WTC11 (cell line): ENCODE measurements around the gene EIF5A2. TPM values are rescaled to one million over a fixed set of nuclear protein-coding genes. Genes with fewer than 3 reads are reported as not detected.
A peak's percentile ranks its signal among the peaks of the same experiment; 100 is the strongest.
"Not testable (repeated sequence)": the region's sequence is repeated elsewhere in the genome, so short reads cannot be mapped to it uniquely, and the experiment has no call there.

Source experiments
- ATAC-seq: fragments of 200-7000 bp; cut with Tn5 transposase; 2 replicates; pipeline ENCODE4 v1.10.0; 2021; ENCODE audit warnings: mild to moderate bottlenecking, moderate library complexity
- CTCF ChIA-PET: fragments of 300-600 bp; sonication (Branson Sonifier 250); formaldehyde crosslinking; loops from one replicate; lab custom pipeline; 2021; ENCODE audit warnings: antibody characterized with exemption; lab: Charles Lee
- POLR2A ChIA-PET: fragments of 350-600 bp; sonication (Branson Sonifier 250); formaldehyde crosslinking; loops from one replicate; lab custom pipeline; 2021; ENCODE audit warnings: antibody characterized with exemption; lab: Charles Lee
- DNase-seq: peaks from one replicate; pipeline ENCODE4 v3.0.0; 2021; ENCODE audit warnings: low spot score
- H3K27ac Mint-ChIP-seq: 2 replicates; pipeline ENCODE4 v1.8.0; 2021; ENCODE audit warnings: mixed read lengths
- H3K27me3 Mint-ChIP-seq: 2 replicates; pipeline ENCODE4 v1.8.0; 2021; ENCODE audit warnings: low read depth, mild to moderate bottlenecking, moderate library complexity, mixed read lengths
- H3K36me3 Mint-ChIP-seq: 2 replicates; pipeline ENCODE4 v1.8.0; 2021; ENCODE audit warnings: mixed read lengths
- H3K4me1 Mint-ChIP-seq: 2 replicates; pipeline ENCODE4 v1.8.0; 2022; ENCODE audit warnings: mixed read lengths
- H3K4me3 Mint-ChIP-seq: 2 replicates; pipeline ENCODE4 v1.8.0; 2021; ENCODE audit warnings: mild to moderate bottlenecking, moderate library complexity, mixed read lengths
- H3K9me3 Mint-ChIP-seq: 2 replicates; pipeline ENCODE4 v1.8.0; 2021; ENCODE audit warnings: mixed read lengths
- CREB1 ChIP-seq: sonication (generic); formaldehyde crosslinking; IDR thresholded peaks from 2 replicates; pipeline ENCODE4 v1.8.0; 2023; ENCODE audit warnings: mild to moderate bottlenecking, missing genetic modification reagents
- CREM ChIP-seq: sonication (generic); formaldehyde crosslinking; IDR thresholded peaks from 2 replicates; pipeline ENCODE4 v1.8.1; 2022; ENCODE audit warnings: mild to moderate bottlenecking, missing genetic modification reagents, moderate library complexity
- ETV6 ChIP-seq: sonication (generic); formaldehyde crosslinking; IDR thresholded peaks from 2 replicates; pipeline ENCODE4 v1.8.1; 2022; ENCODE audit warnings: mild to moderate bottlenecking, missing genetic modification reagents
- FOXP1 ChIP-seq: sonication (generic); formaldehyde crosslinking; IDR thresholded peaks from 2 replicates; pipeline ENCODE4 v1.8.0; 2022; ENCODE audit warnings: missing genetic modification reagents, mild to moderate bottlenecking, moderate library complexity, borderline replicate concordance
- OVOL2 ChIP-seq: fragments of 250-450 bp; sonication (Bioruptor Pico); IDR thresholded peaks from 2 replicates; pipeline ENCODE4 v1.9.0; 2021; ENCODE audit warnings: mild to moderate bottlenecking, borderline replicate concordance
- PRRX2 ChIP-seq: fragments of 250-450 bp; sonication (Bioruptor Pico); IDR thresholded peaks from 2 replicates; pipeline ENCODE4 v1.8.0; 2021; ENCODE audit warnings: mild to moderate bottlenecking
- TEAD1 ChIP-seq: sonication (generic); formaldehyde crosslinking; IDR thresholded peaks from 2 replicates; pipeline ENCODE4 v1.8.0; 2022; ENCODE audit warnings: mild to moderate bottlenecking, missing genetic modification reagents
- TEAD4 ChIP-seq: sonication (generic); formaldehyde crosslinking; IDR thresholded peaks from 2 replicates; pipeline ENCODE4 v1.8.0; 2022; ENCODE audit warnings: mild to moderate bottlenecking, missing genetic modification reagents
- ZBTB21 ChIP-seq: sonication (generic); formaldehyde crosslinking; IDR thresholded peaks from 2 replicates; pipeline ENCODE4 v1.8.1; 2023; ENCODE audit warnings: mild to moderate bottlenecking, missing genetic modification reagents, borderline replicate concordance
- total RNA-seq: library from RNA; stranded (reverse); gene quantifications from 3 replicates; pipeline ENCODE4 v1.2.3, GENCODE V29; 2021
- TF ChIP-seq, protein P1 (sequence below): sonication (generic); formaldehyde crosslinking; IDR thresholded peaks from 2 replicates; pipeline ENCODE4 v1.8.0; 2022; ENCODE audit warnings: mild to moderate bottlenecking, missing genetic modification reagents
- TF ChIP-seq, protein P2 (sequence below): sonication (generic); formaldehyde crosslinking; conservative IDR thresholded peaks from 2 replicates; pipeline ENCODE4 v1.8.1; 2023; ENCODE audit warnings: mild to moderate bottlenecking, low read depth, missing genetic modification reagents, moderate library complexity
- TF ChIP-seq, protein P3 (sequence below): sonication (generic); formaldehyde crosslinking; IDR thresholded peaks from 2 replicates; pipeline ENCODE4 v1.8.0; 2022; ENCODE audit warnings: mild to moderate bottlenecking, missing genetic modification reagents
- TF ChIP-seq, protein P4 (sequence below): sonication (generic); formaldehyde crosslinking; IDR thresholded peaks from 2 replicates; pipeline ENCODE4 v1.8.1; 2022; ENCODE audit warnings: mild to moderate bottlenecking, missing genetic modification reagents, moderate library complexity, borderline replicate concordance
- TF ChIP-seq, protein P5 (sequence below): sonication (generic); formaldehyde crosslinking; IDR thresholded peaks from 2 replicates; pipeline ENCODE4 v1.8.1; 2022; ENCODE audit warnings: low read depth, mild to moderate bottlenecking, moderate library complexity, missing genetic modification reagents, borderline replicate concordance
- TF ChIP-seq, protein P6 (sequence below): sonication (generic); formaldehyde crosslinking; IDR thresholded peaks from 2 replicates; pipeline ENCODE4 v1.8.0; 2022; ENCODE audit warnings: missing genetic modification reagents
- TF ChIP-seq, protein P7 (sequence below): sonication (generic); formaldehyde crosslinking; IDR thresholded peaks from 2 replicates; pipeline ENCODE4 v1.8.1; 2023; ENCODE audit warnings: mild to moderate bottlenecking, moderate library complexity, missing genetic modification reagents

EIF5A2 gene
- total RNA-seq, 1 experiment from 2014 or later = 7.6 TPM

DNA sequence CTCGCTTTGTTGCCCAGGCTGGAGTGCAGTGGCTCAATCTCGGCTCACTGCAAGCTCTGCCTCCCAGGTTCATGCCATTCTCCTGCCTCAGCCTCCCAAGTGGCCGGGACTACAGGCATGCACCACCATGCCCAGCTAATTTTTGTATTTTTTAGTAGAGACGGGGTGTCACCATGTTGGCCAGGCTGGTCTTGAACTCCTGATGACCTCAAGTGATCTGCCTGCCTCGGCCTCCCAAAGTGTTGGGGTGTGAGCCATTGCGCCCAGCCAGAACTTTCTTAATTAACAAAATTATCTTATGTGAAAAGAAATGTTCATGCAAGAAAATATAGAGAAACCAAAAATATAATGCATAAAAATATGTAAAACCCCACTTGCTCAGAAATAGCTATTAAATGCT, 31.1 kb downstream of the EIF5A2 start:
- H3K4me1 Mint-ChIP-seq, H3K36me3 Mint-ChIP-seq, H3K27ac Mint-ChIP-seq, ATAC-seq, H3K9me3 Mint-ChIP-seq, H3K4me3 Mint-ChIP-seq, H3K27me3 Mint-ChIP-seq, POLR2A ChIA-PET, DNase-seq, CTCF ChIA-PET: not testable (repeated sequence)

DNA sequence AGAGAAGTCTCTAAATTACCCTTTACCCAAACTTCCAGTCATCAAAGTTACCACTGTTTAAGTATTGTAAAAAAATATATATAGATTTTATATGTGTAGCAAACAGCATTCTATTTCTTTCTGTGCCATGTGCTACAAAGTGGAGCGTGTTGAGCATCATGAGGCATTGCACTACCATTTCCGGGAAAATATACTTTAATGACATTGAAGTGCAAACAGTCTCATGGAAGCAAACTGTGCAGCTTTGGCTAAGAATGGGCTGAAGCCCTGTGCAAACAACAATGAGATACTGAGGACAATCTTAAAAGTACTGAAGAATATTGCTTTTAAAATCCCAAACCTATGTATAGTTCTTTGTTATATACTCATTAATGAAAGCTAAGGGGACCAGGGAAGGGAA, 31.9 kb downstream of the EIF5A2 start:
- ChIA-PET POLR2A (no interaction called here), CTCF (no interaction called here)
- DNase-seq (no peak), ATAC-seq (no peak)
- no peaks in the 10 kb centered on the region for H3K9me3 Mint-ChIP-seq
- H3K4me3 Mint-ChIP-seq = no peak overlapping the region
- no peaks in the 10 kb centered on the region for H3K36me3 Mint-ChIP-seq
- no peaks in the 10 kb centered on the region; the same call in 1 of the 2 replicates for H3K27me3 Mint-ChIP-seq
- peaks cover 9% of the 10 kb centered on the region for H3K4me1 Mint-ChIP-seq
- H3K27ac Mint-ChIP-seq = no peak overlapping the region
- TF ChIP-seq, protein P1, sequence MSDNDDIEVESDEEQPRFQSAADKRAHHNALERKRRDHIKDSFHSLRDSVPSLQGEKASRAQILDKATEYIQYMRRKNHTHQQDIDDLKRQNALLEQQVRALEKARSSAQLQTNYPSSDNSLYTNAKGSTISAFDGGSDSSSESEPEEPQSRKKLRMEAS (CRISPR knock-in tag) = no peak
- no peak for TF ChIP-seq CREB1
- TF ChIP-seq, protein P2, sequence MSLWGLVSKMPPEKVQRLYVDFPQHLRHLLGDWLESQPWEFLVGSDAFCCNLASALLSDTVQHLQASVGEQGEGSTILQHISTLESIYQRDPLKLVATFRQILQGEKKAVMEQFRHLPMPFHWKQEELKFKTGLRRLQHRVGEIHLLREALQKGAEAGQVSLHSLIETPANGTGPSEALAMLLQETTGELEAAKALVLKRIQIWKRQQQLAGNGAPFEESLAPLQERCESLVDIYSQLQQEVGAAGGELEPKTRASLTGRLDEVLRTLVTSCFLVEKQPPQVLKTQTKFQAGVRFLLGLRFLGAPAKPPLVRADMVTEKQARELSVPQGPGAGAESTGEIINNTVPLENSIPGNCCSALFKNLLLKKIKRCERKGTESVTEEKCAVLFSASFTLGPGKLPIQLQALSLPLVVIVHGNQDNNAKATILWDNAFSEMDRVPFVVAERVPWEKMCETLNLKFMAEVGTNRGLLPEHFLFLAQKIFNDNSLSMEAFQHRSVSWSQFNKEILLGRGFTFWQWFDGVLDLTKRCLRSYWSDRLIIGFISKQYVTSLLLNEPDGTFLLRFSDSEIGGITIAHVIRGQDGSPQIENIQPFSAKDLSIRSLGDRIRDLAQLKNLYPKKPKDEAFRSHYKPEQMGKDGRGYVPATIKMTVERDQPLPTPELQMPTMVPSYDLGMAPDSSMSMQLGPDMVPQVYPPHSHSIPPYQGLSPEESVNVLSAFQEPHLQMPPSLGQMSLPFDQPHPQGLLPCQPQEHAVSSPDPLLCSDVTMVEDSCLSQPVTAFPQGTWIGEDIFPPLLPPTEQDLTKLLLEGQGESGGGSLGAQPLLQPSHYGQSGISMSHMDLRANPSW (CRISPR knock-in tag) = no peak
- TF ChIP-seq, all 79 proteins: peak for 0

DNA sequence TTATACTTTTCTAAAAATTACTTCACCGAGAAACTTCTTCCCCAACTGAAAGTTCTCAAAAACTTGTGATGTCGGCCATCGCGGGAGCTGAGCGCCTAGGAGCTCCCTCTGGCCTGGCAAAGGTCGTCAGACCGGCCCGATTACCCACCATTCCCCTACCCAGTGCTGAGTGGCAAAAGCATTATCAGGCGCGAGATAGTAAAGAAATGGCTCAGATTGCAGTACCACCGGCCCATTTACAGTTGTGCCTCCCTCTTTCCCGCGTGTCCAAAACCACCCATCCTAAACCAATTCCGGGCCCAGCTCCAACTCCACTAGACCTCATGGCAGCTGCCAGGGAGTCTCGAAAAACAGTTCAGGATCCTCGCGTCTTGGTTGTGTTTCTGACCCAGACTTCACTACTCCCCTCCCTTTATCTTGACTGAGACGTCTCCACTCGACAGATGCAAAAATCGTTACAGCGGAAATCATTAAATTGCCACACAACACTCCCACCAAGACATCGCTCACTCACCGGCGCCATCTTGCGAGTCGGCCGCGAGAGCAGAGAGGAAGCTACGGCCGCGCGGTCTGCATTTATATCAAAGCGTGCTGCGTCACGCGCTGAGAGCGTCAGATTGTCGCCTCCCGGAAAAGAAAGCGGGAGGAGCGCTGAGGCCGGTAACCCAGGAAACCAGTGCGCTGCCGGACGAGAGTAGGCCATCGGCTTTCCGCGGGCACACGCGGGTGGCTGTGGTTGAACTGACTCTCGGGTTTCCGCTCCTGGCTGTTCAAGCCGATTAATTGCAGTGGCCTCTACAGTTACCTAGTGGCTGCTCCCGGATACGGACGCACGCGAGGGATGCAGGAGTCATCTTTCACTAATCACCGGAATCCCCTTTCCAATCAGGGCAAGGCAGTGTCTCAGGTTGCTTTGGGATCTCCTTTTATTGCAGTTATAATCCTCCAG, 38.5 kb downstream of the EIF5A2 start, which contains the start of gene RPL22L1:
Gene RPL22L1, minus strand, starts transcription at position 551 of the 949 bp plus-strand sequence. Its CDS starts 28 bp downstream, at position 523.
- ATAC-seq (peak; percentile 82), DNase-seq (peak; percentile 91)
- peaks cover 39% of the 10 kb centered on the region for H3K36me3 Mint-ChIP-seq
- H3K27ac Mint-ChIP-seq = peak within 1 kb of the TSS; percentile 100
- peaks cover 28% of the 10 kb centered on the region for H3K4me1 Mint-ChIP-seq
- H3K27me3 Mint-ChIP-seq = no peaks in the 10 kb centered on the region; the same call in 1 of the 2 replicates
- ChIA-PET CTCF (interaction anchor here (0.9 to 1.1 kb wide), 2 partner anchors 58 to 456 kb away, joined by 3 to 6 read pairs; no protein-coding TSS in a partner anchor), POLR2A (interaction anchor here (0.8 to 1.5 kb wide), 6 partner anchors 16 to 179 kb away, joined by 3 to 8 read pairs (median 4); no protein-coding TSS in a partner anchor)
- H3K9me3 Mint-ChIP-seq = no peaks in the 10 kb centered on the region
- H3K4me3 Mint-ChIP-seq = peak within 1 kb of the TSS; percentile 92
- TF ChIP-seq, protein P3, sequence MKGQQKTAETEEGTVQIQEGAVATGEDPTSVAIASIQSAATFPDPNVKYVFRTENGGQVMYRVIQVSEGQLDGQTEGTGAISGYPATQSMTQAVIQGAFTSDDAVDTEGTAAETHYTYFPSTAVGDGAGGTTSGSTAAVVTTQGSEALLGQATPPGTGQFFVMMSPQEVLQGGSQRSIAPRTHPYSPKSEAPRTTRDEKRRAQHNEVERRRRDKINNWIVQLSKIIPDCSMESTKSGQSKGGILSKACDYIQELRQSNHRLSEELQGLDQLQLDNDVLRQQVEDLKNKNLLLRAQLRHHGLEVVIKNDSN = peak; percentile 81
- peak; percentile 82 for TF ChIP-seq TEAD1
- TF ChIP-seq ETV6 (CRISPR knock-in tag) = peak; percentile 73
- TF ChIP-seq OVOL2 (CRISPR knock-in tag) = no peak
- TF ChIP-seq, protein P4, sequence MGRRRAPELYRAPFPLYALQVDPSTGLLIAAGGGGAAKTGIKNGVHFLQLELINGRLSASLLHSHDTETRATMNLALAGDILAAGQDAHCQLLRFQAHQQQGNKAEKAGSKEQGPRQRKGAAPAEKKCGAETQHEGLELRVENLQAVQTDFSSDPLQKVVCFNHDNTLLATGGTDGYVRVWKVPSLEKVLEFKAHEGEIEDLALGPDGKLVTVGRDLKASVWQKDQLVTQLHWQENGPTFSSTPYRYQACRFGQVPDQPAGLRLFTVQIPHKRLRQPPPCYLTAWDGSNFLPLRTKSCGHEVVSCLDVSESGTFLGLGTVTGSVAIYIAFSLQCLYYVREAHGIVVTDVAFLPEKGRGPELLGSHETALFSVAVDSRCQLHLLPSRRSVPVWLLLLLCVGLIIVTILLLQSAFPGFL (CRISPR knock-in tag) = no peak
- 0 out of 2 replicates have a peak, but pooled peaks have one; percentile 28 for TF ChIP-seq PRRX2 (CRISPR knock-in tag)
- no peak for TF ChIP-seq ZBTB21
- TF ChIP-seq TEAD4 (CRISPR knock-in tag) = no peak
- TF ChIP-seq, protein P5, sequence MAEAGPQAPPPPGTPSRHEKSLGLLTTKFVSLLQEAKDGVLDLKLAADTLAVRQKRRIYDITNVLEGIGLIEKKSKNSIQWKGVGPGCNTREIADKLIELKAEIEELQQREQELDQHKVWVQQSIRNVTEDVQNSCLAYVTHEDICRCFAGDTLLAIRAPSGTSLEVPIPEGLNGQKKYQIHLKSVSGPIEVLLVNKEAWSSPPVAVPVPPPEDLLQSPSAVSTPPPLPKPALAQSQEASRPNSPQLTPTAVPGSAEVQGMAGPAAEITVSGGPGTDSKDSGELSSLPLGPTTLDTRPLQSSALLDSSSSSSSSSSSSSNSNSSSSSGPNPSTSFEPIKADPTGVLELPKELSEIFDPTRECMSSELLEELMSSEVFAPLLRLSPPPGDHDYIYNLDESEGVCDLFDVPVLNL = peak; percentile 64; the same call in 1 of the 2 replicates
- TF ChIP-seq, protein P6, sequence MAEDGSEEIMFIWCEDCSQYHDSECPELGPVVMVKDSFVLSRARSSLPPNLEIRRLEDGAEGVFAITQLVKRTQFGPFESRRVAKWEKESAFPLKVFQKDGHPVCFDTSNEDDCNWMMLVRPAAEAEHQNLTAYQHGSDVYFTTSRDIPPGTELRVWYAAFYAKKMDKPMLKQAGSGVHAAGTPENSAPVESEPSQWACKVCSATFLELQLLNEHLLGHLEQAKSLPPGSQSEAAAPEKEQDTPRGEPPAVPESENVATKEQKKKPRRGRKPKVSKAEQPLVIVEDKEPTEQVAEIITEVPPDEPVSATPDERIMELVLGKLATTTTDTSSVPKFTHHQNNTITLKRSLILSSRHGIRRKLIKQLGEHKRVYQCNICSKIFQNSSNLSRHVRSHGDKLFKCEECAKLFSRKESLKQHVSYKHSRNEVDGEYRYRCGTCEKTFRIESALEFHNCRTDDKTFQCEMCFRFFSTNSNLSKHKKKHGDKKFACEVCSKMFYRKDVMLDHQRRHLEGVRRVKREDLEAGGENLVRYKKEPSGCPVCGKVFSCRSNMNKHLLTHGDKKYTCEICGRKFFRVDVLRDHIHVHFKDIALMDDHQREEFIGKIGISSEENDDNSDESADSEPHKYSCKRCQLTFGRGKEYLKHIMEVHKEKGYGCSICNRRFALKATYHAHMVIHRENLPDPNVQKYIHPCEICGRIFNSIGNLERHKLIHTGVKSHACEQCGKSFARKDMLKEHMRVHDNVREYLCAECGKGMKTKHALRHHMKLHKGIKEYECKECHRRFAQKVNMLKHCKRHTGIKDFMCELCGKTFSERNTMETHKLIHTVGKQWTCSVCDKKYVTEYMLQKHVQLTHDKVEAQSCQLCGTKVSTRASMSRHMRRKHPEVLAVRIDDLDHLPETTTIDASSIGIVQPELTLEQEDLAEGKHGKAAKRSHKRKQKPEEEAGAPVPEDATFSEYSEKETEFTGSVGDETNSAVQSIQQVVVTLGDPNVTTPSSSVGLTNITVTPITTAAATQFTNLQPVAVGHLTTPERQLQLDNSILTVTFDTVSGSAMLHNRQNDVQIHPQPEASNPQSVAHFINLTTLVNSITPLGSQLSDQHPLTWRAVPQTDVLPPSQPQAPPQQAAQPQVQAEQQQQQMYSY (CRISPR knock-in tag) = no peak
- TF ChIP-seq CREM = peak; percentile 85
- TF ChIP-seq FOXP1 (CRISPR knock-in tag) = peak; percentile 77; the same call in 1 of the 2 replicates
- TF ChIP-seq, protein P7, sequence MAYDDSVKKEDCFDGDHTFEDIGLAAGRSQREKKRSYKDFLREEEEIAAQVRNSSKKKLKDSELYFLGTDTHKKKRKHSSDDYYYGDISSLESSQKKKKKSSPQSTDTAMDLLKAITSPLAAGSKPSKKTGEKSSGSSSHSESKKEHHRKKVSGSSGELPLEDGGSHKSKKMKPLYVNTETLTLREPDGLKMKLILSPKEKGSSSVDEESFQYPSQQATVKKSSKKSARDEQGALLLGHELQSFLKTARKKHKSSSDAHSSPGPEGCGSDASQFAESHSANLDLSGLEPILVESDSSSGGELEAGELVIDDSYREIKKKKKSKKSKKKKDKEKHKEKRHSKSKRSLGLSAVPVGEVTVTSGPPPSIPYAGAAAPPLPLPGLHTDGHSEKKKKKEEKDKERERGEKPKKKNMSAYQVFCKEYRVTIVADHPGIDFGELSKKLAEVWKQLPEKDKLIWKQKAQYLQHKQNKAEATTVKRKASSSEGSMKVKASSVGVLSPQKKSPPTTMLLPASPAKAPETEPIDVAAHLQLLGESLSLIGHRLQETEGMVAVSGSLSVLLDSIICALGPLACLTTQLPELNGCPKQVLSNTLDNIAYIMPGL = peak; percentile 72; the same call in 1 of the 2 replicates
